ENCODE data around the gene TIAM1. TPM values are rescaled to one million over a fixed set of nuclear protein-coding genes. Genes with fewer than 3 reads are reported as not detected.

TIAM1 gene
- total RNA-seq, 1 experiment from 2014 or later: 22.5 TPM

DNA sequence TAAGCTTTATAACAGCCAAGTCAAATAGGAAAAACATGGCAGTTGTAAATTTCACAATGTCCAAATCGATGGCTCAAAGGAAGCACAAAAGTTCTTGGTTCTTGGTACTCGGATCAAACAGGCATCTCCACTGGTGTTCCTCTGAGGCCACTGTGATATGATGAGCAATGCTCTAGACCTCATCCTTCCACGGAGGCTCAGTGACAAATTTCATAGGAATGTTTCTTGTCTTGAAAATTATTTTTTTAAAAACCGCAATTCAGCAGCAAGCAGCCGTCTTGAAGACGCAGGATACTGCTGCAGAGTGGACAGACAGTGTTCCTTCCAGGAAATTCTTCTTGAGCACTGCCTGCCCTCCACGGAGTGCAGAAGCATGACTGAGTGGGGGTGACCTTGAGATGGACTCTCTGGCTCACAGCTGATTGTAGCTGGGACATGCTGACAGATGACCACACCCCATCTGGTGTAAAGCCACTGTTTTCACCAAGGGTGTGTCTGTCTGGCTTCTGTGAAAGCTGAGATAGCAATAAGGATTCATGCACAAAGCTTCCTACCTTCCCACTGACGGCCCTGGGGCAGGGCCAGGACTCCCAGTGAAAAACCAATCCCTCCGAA is 61.9 kb downstream of the TIAM1 start:
- H3K4me3 ChIP-seq: no peak overlapping the region
- H3K79me2 ChIP-seq (ENCODE audit: low read depth): peaks cover 3% of the 10 kb centered on the region; the same call in 1 of the 2 replicates
- ChIA-PET CTCF (no interaction called here), POLR2A (ENCODE audit: unreplicated experiment) (interaction anchor here (0.6 kb wide), 2 partner anchors 29 to 131 kb away, joined by 3 to 5 read pairs; no protein-coding TSS in a partner anchor)
- no peak overlapping the region for H2AFZ ChIP-seq
- no peak overlapping the region for H3K27ac ChIP-seq
- BruUV-seq (replicated peaks): no TSS peak
- H3K27me3 ChIP-seq (ENCODE audit: insufficient read depth, low read depth): no peaks in the 10 kb centered on the region
- TF ChIP-seq EZH2 (IDR thresholded peaks at IDR 0.05; ENCODE audit: low read depth): no peak
- TF ChIP-seq, protein P1, sequence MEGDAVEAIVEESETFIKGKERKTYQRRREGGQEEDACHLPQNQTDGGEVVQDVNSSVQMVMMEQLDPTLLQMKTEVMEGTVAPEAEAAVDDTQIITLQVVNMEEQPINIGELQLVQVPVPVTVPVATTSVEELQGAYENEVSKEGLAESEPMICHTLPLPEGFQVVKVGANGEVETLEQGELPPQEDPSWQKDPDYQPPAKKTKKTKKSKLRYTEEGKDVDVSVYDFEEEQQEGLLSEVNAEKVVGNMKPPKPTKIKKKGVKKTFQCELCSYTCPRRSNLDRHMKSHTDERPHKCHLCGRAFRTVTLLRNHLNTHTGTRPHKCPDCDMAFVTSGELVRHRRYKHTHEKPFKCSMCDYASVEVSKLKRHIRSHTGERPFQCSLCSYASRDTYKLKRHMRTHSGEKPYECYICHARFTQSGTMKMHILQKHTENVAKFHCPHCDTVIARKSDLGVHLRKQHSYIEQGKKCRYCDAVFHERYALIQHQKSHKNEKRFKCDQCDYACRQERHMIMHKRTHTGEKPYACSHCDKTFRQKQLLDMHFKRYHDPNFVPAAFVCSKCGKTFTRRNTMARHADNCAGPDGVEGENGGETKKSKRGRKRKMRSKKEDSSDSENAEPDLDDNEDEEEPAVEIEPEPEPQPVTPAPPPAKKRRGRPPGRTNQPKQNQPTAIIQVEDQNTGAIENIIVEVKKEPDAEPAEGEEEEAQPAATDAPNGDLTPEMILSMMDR (conservative IDR thresholded peaks at IDR 0.05): no peak
- H4K20me1 ChIP-seq (ENCODE audit: insufficient read depth): no peaks in the 10 kb centered on the region
- H3F3A ChIP-seq (ENCODE audit: insufficient read depth, low read depth): 0 out of 2 replicates have a peak, but pooled peaks cover 2% of the 10 kb centered on the region
- DNase-seq: peak in 1 of 2 experiments; percentile 51
- no peak overlapping the region for H3K4me2 ChIP-seq
- no peaks in the 10 kb centered on the region for H3K4me1 ChIP-seq (replicated peaks; ENCODE audit: insufficient read depth)
- H3K9me3 ChIP-seq (ENCODE audit: insufficient read depth, low read depth): no peaks in the 10 kb centered on the region
- H3K9me2 ChIP-seq (ENCODE audit: insufficient read depth): no peaks in the 10 kb centered on the region
- intact Hi-C loops (cut with micrococcal nuclease; ENCODE audit: unreplicated experiment): loop anchor here (5.0 kb wide), 1 partner anchor 60 kb away; the partner anchor contains the start of gene TIAM1
- H3K36me3 ChIP-seq (ENCODE audit: low read depth): no peaks in the 10 kb centered on the region

DNA sequence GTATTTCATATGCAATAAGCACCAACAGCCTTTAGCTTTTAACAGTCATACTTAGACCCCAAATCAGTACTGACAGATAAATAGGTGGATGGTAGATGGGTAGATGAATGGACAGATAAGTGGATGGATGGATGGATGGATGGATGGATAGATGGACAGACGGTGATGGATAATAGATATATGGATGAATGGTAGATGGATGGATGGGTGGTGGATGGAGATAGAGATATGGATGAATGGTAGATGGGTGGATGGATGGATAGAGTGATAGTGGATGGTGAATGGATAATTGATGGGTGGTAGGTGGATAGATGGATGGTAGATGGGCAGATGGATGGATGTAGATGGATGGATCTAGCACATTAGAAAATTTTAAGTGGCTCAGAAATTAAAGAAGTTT is 62.5 kb downstream of the TIAM1 start:
- Histone ChIP-seq H3F3A (ENCODE audit: insufficient read depth, low read depth) (no peaks in the 10 kb centered on the region), H3K4me3 (no peak overlapping the region), H3K9me3 (ENCODE audit: insufficient read depth, low read depth) (no peaks in the 10 kb centered on the region), H3K4me1 (replicated peaks; ENCODE audit: insufficient read depth) (no peaks in the 10 kb centered on the region), H3K36me3 (ENCODE audit: low read depth) (no peaks in the 10 kb centered on the region), H3K27me3 (ENCODE audit: insufficient read depth, low read depth) (no peaks in the 10 kb centered on the region), H4K20me1 (ENCODE audit: insufficient read depth) (no peaks in the 10 kb centered on the region), H2AFZ (no peak overlapping the region), H3K4me2 (no peak overlapping the region), H3K79me2 (ENCODE audit: low read depth) (peaks cover 3% of the 10 kb centered on the region; the same call in 1 of the 2 replicates), H3K27ac (no peak overlapping the region), H3K9me2 (ENCODE audit: insufficient read depth) (no peaks in the 10 kb centered on the region)
- DNase-seq: no peak
- no TSS peak for BruUV-seq (replicated peaks)
- ChIA-PET POLR2A (ENCODE audit: unreplicated experiment) (interaction anchor here (0.6 to 0.7 kb wide), 2 partner anchors 73 to 131 kb away, joined by 3 to 5 read pairs; no protein-coding TSS in a partner anchor), CTCF (no interaction called here)
- TF ChIP-seq, protein P1 (conservative IDR thresholded peaks at IDR 0.05): no peak
- no peak for TF ChIP-seq EZH2 (IDR thresholded peaks at IDR 0.05; ENCODE audit: low read depth)
- intact Hi-C loops (cut with micrococcal nuclease; ENCODE audit: unreplicated experiment): loop anchor here (5.0 kb wide), 1 partner anchor 61 kb away; the partner anchor contains the start of gene TIAM1

DNA sequence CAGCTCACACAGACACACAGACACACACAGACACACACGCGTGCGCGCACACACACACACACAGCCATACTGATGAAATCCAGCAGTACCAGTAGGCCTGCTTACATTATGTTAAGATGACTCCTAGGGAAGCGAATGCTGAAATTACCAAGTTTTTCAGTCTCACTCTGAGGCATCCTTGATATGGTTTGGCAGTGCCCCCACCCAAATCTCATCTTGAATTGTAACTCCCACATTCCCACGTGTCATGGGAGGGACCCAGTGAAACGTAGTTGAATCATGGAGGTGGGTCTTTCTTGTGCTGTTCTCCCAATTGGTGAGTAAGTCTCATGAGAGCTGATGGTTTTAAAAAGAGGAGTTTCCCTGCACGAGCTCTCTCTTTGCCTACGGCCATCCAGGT is 64.1 kb downstream of the TIAM1 start:
- no peaks in the 10 kb centered on the region for H3K36me3 ChIP-seq (ENCODE audit: low read depth)
- ChIA-PET POLR2A (ENCODE audit: unreplicated experiment) (no interaction called here), CTCF (no interaction called here)
- TF ChIP-seq, protein P1 (conservative IDR thresholded peaks at IDR 0.05): no peak
- no peak for TF ChIP-seq EZH2 (IDR thresholded peaks at IDR 0.05; ENCODE audit: low read depth)
- no peaks in the 10 kb centered on the region for H3K27me3 ChIP-seq (ENCODE audit: insufficient read depth, low read depth)
- no peak overlapping the region for H3K4me2 ChIP-seq
- H3K27ac ChIP-seq: no peak overlapping the region
- intact Hi-C loops (cut with micrococcal nuclease; ENCODE audit: unreplicated experiment): loop anchor here (5.0 kb wide), 1 partner anchor 62 kb away; the partner anchor contains the start of gene TIAM1
- no peaks in the 10 kb centered on the region for H3F3A ChIP-seq (ENCODE audit: insufficient read depth, low read depth)
- no peak for DNase-seq
- H2AFZ ChIP-seq: no peak overlapping the region
- no peaks in the 10 kb centered on the region for H3K9me2 ChIP-seq (ENCODE audit: insufficient read depth)
- BruUV-seq (replicated peaks): no TSS peak
- H4K20me1 ChIP-seq (ENCODE audit: insufficient read depth): no peaks in the 10 kb centered on the region
- no peaks in the 10 kb centered on the region for H3K9me3 ChIP-seq (ENCODE audit: insufficient read depth, low read depth)
- H3K79me2 ChIP-seq (ENCODE audit: low read depth): peaks cover 3% of the 10 kb centered on the region; the same call in 1 of the 2 replicates
- no peaks in the 10 kb centered on the region for H3K4me1 ChIP-seq (replicated peaks; ENCODE audit: insufficient read depth)
- no peak overlapping the region for H3K4me3 ChIP-seq

Data from PC-9 (cell line).